GM13976 (cell line): ENCODE data around the gene SYCP2.

Experiments used
- DNase-seq: peaks from one replicate; pipeline ENCODE4 v3.0.0; 2012; ENCODE audit warnings: low spot score
- in situ Hi-C: fragments of 300-500 bp; cut with MboI; formaldehyde crosslinking; loops from one replicate; pipeline ENCODE4 v1.12.0; 2022; ENCODE audit warnings: low sequenced_read_pairs, mixed read lengths, inconsistent platforms; ENCODE audit not compliant: unreplicated experiment
- TF ChIP-seq, protein P1 (sequence below): IDR thresholded peaks from 2 replicates; pipeline ENCODE4 v1.5.1; 2012; ENCODE audit warnings: borderline replicate concordance, mild to moderate bottlenecking; ENCODE audit not compliant: insufficient read depth; ENCODE audit errors: extremely low read depth, missing control alignments, control extremely low read depth

Gene SYCP2

DNA sequence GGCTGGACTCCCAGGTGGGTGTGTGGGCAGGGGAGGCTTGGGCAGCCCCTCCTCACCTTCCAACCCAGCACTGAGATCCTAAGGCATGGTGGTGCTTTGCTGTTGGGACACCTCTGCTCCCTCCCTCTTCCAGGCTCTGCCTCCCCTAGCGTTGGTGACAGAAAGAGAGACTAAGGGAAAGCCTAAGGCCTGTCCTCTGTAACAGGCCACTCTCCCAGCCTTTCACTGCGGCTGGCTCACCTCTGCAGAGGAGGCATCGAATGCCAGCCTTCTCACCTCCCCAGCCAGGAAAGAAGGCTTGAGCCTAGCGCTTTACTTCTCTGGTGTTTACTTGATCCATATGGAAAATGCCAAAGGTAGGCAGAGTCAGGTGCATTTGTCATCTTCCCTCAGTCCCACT is 21.3 kb upstream of the SYCP2 start:
- DNase-seq: no peak
- TF ChIP-seq, protein P1, sequence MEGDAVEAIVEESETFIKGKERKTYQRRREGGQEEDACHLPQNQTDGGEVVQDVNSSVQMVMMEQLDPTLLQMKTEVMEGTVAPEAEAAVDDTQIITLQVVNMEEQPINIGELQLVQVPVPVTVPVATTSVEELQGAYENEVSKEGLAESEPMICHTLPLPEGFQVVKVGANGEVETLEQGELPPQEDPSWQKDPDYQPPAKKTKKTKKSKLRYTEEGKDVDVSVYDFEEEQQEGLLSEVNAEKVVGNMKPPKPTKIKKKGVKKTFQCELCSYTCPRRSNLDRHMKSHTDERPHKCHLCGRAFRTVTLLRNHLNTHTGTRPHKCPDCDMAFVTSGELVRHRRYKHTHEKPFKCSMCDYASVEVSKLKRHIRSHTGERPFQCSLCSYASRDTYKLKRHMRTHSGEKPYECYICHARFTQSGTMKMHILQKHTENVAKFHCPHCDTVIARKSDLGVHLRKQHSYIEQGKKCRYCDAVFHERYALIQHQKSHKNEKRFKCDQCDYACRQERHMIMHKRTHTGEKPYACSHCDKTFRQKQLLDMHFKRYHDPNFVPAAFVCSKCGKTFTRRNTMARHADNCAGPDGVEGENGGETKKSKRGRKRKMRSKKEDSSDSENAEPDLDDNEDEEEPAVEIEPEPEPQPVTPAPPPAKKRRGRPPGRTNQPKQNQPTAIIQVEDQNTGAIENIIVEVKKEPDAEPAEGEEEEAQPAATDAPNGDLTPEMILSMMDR: no peak
- in situ Hi-C loops: no loop called here

DNA sequence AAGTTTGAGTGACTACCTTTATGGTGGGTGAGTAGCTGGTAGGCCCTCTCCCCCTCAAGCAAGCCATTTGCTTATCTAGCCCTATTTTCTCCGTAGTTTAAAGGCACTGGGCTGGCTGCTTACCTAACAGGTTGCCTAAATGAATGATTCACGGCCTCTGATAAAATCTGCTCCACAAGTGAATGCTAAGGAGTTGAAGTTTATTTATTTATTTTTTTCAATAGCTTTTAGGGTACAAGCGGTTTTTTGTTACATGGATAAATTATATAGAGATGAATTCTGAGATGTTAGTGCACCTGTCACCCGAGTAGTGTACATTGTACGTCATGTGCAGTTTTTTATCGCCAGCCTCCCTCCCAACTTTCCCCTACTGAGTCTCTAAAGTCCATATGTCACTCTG is 16.5 kb upstream of the SYCP2 start:
- TF ChIP-seq, protein P1: no peak
- in situ Hi-C loops: no loop called here
- no peak for DNase-seq

DNA sequence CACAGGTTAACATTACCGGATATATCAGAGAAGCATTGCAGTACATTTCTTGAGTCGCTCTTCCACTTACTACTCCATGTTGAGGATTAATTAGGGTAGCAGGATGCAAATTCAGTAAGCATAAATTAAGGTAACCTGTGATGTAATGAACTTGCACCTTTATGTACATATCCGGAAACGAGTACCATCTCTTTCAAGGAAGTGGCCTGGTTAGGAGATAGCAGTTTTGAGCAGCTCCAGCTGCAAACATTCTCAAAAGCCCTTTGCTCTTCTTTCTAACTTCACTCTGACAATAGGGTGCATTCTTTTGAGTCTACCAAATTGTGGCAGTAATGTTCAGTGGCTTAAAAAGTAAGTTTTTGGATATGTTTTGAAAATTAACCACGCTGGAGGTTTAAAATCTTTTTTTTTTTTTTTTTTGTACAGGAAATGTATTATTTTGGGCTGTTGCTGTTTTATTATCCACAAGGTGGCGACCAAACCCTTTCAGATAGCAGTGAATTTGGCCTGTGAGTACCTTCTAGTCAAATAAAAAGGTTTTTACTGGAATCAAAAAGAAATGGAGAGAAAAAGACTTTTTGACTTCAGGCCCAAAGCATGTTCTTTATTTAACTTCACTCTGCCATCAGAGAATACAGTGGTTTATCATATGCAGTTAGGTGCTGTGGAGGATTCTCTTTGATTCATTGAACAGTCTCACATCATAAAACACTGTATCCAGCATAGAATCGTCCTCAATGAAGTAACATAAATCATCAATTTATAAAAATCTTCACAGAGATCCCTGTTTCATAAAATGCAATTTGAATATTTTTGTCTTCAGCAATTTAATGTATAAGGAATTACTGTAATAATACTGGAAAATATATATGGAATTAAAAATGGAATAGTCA is 15.6 kb upstream of the SYCP2 start:
- TF ChIP-seq, protein P1: peak; percentile 43
- peak; percentile 32 for DNase-seq
- in situ Hi-C loops: no loop called here

DNA sequence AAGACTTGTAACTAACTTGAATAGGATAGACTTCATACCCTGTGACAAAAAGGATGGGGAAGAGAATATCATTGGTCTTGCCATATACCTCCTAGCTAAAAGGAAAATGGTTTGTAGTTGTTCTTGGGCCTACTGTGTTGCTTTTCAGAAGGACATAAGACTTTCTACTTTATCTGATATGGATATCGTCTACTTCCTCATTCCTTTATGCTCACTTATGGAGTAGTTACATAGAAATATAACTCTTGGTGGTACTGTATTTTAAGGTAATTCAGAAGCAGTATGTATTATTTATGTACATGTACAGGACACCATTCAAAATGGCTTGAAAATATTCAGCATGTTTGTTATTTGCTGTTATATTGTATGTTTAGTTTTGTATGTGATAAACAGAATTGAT is 14.8 kb upstream of the SYCP2 start:
- in situ Hi-C loops: no loop called here
- no peak for DNase-seq
- TF ChIP-seq, protein P1: no peak

DNA sequence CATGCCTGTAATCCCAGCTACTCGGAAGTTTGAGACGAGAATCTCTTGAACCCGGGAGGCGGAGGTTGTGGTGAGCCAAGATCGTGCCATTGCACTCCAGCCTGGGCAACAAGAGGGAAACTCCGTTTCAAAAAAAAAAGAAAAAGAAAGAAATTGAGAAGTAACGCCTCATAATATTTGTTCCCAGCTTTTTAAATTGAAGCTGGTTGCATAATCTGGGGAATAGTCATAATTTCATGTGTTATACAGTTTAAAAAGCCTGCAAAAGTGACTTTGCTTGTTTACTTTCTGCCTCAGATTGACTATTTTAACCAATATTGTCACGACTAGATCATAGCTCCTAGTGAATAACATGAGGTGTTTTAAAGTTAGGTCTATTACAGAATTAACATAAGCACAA is 13.9 kb upstream of the SYCP2 start:
- no peak for DNase-seq
- TF ChIP-seq, protein P1: no peak
- in situ Hi-C loops: no loop called here

DNA sequence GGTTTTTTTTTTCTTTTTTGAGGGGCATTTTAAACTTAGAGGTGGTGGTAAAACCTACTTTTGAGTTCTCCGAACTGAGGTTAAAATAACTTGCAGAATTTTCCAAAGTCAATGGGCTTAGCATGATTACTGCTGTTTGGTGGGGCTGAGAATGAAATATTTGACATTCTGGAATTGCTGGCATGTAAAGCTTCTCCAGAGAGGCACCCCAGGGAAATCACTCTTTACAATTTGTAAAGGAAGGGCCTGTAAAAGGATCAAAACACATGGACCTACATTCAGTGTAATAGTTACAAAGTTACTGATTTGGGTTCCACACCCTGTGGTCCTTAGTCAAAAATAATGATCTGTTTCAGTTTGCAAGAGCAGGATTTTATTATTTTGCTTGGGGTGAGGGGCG is 12.3 kb upstream of the SYCP2 start:
- in situ Hi-C loops: no loop called here
- DNase-seq: no peak
- TF ChIP-seq, protein P1: no peak

DNA sequence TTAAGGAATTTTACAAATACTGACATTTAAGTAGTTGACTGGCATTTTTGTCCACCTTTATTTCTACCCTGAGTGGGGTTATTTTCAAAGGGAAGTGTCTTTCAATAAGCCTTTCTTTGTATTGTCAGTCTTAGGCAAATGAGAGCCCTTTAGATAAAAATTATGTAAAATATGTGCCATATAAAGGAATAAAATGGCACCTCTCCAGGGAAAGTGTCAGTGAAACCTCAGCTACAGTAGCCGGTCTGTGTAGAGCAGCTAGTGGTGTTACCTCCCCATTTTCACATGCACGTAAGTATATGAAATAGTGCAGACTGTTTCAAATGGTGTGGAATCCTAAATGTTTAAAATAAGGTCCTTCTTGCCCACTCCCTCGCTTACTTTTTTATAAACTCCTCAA is 11.7 kb upstream of the SYCP2 start:
- DNase-seq: no peak
- in situ Hi-C loops: no loop called here

More for the DNA sequence above, 11.7 kb upstream of the SYCP2 start:
- TF ChIP-seq, protein P1: no peak
